HG02852 (cell line): ENCODE measurements around the gene CENPT.
"Not testable (repeated sequence)": the region's sequence is repeated elsewhere in the genome, so short reads cannot be mapped to it uniquely, and the experiment has no call there.

Experiments used
- ATAC-seq: cut with Tn5 transposase; IDR thresholded peaks from one replicate; pipeline ENCODE4 v1.9.1; 2021; ENCODE audit warnings: mild to moderate bottlenecking, moderate library complexity; ENCODE audit not compliant: unreplicated experiment

Gene CENPT

DNA sequence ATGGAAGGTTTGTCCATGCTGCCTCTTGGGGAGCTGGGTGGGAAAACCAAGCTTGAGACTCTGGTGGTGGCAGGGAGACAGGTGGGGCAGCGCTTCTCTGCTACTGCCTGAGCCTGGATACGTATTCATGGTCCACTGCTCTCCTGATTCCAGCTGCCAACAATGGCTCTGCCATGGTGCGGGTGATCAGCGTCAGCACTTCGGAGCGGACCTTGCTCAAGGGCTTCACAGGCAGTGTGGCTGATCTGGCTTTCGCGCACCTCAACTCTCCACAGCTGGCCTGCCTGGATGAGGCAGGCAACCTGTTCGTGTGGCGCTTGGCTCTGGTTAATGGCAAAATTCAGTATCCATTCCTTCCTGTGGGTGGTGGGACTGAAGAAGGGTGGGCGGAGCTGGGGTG, 29.6 kb upstream of the CENPT start:
- ATAC-seq, result no peak

DNA sequence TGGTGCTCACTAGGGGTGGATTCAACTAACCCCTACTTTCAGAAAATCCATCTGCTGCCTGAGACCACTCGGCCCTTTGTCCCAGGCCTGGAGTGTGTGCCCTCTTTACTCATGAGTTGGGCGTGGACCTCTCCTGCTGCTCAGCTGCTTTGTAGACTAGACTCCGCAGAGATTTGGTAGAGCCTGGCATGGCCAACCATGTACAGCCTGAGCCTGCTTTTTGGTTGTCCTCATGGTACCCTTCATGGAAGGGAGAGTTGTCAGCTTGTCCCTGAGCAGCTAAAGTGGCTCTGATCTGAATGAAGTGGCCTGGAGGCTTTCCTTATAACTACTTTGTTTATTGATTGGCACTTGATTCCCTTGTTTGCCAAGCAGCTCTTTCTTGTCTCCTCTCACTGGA, 26.9 kb upstream of the CENPT start:
- ATAC-seq, result no peak

DNA sequence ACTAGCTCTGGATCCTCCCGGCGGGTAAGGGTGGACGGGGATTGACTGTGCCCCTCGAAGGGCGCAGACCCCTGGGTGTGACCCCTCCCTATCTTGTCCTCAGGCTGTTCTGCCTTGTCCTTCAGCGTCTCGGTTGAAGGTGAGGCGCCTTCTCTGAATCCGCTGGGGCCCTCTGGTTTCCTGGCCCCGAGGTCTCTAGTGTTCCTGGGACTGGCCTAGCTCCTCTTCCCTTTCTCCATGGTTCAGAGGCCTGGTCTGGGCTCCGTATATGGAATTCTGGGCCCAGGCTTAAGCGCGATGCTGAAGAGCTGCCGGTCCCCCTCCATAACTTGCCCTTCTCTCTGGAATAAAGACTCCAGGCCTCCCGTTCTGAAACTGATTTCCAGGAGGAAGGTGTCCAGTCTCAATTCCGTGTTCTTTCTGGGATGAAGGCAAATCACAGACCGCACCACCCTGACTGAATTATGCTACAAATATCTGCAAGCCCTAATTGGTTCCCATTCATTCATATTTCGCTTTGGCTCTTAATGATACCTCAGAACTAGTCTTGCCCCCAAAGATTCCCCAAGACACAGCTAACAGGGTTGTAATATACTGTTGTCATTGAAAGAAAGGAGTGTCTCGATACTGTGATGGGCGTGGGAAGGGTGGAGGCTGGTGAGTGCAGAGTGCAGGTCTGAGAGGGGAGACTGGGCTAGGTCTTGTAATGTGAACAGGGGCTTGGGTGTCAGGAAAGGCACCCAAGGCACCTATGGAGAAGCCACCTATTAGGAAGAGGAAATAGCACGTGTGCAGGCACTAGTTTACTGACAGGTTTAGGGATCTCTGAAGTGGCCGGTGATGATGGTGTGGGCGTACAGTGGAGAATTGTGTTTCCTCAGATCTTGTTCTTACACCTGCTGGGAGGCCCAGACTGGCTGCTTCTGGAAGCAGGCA, 26.2 kb upstream of the CENPT start:
- ATAC-seq, result no peak

DNA sequence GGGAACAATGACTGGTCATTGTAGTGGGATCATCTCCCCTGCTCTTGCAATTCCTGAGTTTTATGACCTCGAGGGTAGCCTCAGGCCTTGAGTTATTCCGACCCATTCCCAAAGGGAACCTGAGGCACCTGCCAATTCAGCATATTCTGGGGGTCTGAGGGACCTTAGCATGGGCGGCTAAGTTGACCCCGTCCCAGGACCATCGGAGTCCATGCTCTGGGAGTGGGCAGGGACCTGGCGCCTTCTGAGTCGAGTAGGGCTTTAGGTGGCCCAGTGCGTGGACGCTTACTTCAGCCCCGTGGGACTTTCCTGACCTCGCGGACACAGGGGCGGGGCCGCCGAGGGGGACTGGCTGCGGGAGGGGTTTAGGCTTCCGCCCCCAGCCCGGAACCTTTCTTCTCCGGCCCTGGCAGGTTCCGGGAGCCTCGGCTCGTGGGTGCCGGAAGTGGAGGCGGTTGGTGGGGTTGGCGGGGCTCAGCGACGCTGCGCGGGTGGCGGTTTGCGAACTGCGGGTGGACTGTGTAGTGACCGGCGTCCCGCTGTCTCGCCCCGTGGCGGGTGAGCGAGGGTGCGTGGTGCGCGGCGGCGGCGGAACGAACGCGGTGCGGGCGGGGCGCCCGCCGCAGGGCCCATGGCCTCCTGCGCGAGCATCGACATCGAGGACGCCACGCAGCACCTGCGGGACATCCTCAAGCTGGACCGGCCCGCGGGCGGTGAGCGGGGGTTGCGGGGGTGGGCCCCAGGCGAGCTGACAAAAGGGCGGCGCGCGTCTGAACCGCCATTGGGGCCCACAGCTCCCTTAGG, 25.3 kb upstream of the CENPT start, which contains the start of gene EDC4:
TSS of gene EDC4 (plus strand) at position 422 of the 804 bp plus-strand sequence. CDS start at position 632, 210 bp downstream.
- peak; percentile 81 for ATAC-seq

DNA sequence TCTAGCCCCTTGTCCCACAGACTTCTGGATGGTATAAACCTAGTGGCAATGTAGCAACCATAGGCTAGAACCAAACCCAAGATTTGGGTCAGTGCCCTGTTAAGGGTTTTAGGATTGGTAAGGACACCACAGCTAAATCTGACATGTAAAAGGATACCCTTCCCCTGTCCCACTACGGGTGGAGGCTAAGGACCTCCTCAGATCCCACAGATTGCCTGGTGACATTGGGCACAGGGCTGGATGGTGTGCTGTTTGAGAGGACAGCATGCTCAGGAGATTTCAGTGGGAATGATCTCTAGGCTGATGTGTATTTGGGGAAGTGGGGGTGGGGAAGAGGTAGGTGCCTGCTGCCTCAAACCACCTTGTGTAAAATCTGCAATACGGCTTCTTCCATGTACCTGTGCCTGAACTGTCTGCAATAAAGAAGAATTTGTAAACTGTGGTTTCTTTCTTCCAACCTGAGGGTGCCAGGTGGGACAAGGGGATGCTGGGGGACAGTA, 24.7 kb upstream of the CENPT start:
- no peak for ATAC-seq

DNA sequence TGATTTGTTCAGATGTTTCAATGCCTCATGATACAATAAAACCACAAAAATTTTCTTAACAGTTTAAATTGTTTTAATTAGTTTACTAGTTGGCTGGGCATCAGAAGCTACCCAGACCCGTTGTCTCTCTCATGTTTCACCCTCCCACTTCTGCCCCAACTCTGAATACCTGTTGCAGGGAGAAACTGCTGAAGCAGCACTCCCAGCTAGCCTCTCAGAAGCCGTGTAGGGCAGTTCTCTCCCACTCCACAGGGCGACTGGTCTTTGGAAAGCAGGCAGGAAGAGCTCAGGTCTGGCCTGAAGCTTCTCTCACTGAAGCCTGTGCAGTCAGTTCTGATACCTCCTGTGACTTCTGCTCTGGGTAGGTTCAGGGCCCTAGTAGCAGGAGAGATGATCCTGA, 23.8 kb upstream of the CENPT start:
- no peak for ATAC-seq

DNA sequence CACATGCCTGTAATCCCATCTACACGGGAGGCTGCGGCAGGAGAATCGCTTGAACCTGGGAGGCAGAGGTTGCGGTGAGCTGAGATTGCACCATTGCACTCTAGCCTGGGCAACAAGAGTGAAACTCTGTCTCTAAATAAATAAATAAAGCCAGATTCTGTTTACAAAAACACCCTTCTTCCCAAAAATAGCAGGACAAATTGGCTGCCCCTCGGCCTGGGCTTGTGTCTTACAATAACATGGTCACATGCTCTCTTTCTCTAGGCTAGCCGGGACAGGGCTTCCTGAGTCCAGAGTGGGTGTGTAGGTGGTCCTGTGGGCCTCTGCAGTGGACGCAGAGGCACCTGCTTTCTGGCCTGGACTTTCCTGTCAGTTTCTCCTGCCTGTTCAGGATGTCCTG, 22.2 kb upstream of the CENPT start:
- ATAC-seq, result no peak

DNA sequence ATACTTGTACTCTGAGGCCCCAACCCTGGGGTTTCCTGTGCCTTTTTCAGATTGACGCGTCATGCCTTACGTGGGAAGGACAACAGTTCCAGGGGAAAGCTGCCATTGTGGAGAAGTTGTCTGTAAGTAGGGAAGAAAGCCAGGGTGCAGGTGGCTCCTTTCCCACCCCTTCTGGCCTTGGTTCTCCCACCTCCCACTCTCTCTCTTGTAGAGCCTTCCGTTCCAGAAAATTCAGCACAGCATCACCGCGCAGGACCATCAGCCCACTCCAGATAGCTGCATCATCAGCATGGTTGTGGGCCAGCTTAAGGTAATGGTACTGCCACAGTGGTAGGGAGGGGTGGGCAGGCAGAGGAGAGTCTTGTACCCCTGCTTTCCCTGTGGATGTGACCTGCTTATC, 20.8 kb upstream of the CENPT start:
- ATAC-seq, result no peak

DNA sequence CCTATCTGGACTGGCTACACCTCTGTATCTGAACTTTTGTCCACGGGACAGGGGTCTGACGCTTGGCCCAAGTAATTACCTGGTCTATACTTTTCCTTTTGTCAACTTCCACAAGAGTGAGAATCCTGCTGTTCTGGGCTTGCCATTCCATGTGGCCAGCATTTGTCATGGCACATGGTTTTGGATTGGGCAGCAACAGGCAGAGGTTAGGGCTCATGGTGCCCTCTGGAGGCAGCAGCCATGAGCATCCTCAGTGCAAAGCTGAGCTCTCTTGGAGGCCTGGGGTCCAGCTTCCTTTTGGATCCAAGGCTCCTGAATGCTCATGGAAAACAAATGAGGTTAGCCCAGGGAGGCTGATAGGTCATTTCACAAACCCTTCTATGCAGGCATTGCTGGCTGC, 17.8 kb upstream of the CENPT start:
- ATAC-seq, result no peak

DNA sequence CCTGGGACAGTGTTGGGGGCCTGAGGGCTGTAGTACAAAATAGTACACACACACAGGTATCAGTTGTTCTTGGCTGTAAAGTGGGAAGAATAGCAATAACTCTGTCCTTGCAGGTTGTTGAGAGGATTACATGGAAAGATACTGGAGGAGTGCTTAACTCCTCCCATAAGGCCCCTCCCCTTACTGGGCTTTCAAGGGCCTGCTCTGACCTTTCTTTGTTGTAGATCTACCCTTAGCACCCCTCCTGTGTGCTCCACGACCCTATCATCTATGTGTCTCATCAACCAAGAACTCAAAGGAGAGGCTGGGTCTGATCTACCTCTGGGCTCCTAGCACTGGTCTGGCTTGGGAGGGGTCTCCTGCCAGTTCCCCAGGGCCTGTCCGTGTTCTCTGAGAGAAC, 17.1 kb upstream of the CENPT start:
- ATAC-seq, result no peak

DNA sequence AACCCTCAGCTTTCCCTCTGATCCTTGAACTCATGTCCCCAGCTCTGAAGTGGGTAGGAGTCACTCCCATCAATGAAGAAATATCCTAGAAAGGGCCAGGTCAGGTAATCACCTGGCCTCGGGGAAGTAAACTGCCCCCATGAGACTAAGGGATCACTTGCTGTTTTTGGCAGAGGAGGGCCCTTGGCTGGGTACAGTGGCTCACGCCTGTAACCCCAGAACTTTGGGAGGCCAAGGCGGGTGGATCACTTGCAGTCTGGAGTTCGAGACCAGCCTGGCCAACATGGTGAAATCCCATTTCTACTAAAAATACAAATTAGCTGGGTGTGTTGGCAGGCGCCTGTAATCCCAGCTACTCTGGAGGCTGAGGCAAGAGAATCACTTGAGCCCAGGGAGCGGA, 16.6 kb upstream of the CENPT start:
- ATAC-seq, result not testable (repeated sequence)

DNA sequence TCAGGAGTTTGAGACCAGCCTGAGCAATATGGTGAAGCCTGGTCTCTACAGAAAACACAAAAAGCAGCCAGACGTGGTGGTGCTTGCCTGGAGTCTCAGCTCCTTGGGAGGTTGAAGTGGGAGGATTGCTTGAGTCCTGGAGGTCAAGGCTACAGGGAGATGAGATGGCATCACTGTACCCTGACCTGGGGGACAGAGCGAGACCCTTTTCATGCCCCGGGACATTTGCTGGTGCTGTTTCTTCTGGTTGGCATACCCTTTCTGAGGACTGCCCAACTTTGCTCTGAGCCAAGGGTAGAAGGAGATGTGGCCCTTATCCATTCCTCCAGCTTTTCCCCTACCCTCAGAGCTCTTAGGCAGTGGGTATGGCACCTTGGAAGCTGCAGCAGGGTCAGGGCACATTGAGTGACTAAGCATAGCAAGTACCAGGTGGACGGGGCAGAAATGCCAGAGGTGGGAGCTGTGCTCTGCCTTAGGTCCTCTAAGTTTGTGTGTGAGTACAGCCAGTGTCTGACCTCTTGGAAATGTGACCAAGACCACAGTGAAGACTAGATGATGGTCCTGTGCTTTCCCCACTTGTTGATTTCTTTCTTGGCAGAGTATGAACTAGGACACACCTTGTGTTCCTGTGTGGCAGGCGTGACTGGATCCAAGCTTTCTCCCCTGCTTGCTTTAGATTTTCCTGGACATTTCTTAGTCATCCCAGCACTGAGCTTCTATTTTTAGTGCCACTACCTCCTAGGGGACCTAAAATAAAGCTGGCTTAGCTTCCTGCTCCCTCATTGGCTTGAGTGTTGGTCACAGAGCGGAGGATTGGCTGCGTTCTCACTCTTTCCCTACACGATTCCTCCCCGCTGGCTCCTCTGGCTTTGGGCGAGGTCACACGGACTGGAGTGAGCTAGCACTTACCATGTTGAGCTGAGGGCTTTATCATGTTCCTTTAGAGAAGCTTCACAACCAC, 15.4 kb upstream of the CENPT start:
- ATAC-seq, result no peak

DNA sequence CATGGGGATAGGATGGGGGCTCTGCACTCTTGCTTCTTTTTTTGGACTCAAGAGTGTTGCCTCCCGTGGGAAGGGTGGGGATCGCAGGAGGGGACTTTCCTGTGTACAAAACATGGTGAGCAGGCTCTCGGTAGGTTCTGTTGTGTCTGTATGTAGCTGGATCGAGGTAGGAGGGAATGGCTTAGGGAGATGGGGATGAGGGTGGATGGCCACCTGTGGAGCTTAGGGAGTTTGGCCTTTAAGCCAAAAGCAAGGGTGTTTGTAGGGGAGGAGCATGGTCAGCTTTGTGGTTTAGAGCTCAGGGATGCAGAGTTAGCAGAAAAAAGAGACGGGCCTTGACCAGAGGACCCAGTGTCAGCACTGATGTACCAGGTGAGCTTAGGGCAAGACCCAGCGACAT, 14.4 kb upstream of the CENPT start:
- ATAC-seq, result no peak

DNA sequence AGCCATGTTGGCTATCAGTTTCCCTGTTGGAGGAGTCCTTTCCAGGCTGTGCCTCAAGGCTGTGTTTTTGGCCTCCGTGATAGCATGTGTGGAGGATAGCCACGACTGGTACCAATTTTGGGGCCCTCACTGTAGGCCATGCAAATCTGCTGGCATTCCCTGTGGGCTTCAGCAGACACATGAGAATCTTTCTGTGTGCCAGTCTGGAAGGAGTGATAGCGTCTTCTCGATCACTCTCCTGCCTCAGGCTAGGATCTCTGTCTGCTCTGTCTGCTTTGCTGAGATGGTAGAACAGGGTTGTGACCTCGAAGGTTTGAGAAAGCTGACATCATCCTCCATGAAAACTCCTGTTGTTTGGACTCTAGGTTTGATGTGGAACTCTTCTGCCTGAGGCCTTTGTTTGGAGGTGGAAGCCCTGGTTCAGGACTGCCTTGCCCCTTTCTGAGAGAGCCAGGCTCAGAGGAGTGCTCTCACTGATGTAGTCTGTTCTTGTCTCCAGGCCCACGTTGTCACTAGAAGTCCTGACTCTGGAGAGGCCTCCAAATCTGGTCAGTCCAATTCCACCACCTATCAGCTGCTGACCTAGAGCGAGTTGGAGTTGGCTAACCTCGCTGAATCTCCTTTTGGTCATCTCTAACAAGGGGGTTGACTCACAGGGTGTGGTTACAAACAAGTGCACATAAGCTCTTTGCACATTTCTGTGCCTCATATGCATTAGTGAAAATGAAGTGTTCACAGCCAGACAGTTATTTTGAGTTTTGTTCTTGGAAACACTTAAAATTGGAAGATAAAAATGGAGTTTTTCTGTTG, 13.3 kb upstream of the CENPT start:
- ATAC-seq, result no peak

DNA sequence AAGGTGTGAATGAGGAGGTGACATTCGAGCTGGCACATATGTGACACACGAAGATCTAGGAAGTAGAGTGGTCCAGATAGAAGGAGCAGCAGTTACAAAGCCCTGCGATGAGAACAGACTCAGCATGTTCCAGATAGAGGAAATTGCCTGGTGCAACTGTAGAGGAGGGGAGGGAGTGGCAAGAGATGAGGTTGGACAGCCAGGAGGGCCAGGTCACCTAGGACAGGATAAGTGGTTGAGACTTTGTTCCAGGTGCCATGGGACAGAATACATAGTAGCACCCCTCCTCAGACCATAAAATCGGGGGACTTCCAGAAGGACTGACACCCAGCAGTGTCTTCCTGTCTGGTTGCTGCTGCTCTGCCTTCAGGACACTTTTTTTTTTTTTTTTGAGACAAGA, 11.0 kb upstream of the CENPT start:
- ATAC-seq, result no peak

DNA sequence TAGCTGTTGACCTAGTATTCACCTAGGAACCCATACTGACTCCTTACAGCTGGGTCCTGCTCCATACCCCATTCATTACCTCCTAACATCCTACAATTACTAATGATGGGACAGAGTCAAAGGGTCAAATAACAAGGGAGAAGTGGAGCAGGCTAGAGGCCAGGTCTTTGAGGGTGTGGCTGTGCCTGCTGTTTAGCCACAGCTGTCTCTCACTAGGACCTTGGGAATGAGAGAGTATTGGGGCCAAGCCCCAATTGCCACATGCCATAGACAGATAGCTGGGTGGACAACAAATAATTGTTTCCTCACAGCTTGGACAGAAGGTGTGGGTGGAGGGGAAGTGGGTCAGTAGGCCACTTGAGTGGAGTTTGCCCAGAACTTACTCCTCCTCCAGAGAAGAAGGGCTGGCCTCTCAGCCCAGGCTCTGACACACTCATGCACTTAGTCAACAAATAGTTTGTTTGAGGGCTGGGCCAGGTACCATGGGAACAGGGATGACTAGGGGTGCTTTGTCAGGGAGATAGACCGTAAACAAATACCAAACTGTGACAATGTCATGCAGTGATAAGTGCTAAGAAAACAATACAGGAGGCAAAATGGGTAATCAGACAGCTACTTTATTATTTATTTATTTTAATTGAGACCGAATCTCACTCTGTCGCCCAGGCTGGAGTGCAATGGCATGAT, 10.2 kb upstream of the CENPT start:
- no peak for ATAC-seq

DNA sequence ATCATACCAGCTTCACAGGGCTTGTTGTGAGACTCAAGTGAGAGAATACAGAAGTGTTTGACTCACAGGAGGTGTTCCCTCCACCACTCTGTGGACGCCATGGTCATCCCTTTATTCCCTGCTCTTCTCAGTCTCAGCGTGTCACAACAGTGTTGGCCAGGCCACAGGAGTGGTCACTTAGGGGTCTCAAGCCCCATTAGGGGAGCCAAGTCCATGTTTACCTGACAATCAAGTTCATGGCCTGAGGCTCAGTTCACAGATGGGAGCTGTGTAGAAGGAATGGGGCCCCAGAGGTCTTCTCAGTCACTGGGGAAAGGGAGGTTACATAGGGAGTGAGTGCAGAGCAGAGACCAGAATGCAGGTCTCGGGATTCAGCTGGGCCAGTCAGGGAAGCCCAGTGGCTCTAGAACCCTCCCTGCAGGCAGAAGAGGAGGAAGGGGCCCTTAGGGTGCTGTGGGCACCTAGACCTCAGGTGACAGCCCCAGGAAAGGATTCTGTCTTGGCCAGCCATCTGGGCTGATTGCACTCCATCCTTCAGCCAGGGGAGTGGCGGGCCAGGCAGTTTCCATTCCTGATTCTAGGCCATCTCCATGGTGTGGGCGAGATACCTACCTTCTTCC, 9.5 kb upstream of the CENPT start:
- no peak for ATAC-seq

DNA sequence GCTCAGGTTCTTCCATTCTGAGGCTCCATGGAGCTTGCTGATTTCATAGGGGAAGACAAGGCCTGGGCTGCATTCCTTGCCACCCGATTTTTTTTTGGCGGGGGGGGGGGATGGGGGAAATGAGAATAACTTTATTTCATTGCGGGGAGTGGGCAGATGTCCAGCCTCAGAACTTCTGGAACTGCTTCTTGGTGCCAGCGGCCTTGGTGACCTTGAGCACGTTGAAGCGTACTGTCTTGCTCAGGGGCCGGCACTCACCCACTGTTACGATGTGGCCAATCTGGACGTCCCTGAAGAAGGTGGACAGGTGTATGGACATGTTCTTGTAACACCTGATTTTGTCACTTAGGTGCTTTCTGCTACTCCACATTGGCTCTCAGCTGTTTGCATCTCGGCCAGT, 8.3 kb upstream of the CENPT start:
- ATAC-seq, result no peak

DNA sequence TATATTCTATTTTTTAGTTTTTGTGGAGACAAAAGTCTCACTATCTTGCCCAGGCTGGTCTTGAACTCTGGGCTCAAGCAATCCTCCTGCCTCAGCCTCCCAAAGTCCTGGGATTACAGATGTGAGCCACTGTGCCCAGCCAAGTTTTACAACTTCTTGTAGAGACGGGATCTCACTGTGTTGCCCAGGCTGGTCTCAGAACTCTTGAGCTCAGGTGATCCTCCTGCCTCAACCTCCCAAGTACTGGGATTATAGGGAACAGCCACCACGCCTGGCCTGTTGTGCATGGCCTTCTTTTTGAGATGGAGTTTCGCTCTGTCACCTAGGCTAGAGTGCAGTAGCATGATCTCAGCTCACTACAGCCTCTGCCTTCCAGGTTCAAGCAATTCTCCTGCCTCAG, 6.2 kb upstream of the CENPT start:
- ATAC-seq, result no peak
